Fibroblast of skin of right quadriceps (primary cell): ENCODE results near the gene TCF7L1.
"Not testable (repeated sequence)": the region's sequence is repeated elsewhere in the genome, so short reads cannot be mapped to it uniquely, and the experiment has no call there.

Experiments
- DNase-seq: peaks from one replicate; pipeline ENCODE4 v3.0.0-alpha.2; 2013

TCF7L1 gene

GRCh38 chr2:85132397-85132796 lies 795 bp upstream of the TCF7L1 start:
- DNase-seq: peak; percentile 28

GRCh38 chr2:85133751-85134254 lies 611 bp downstream of the TCF7L1 start:
- DNase-seq: peak; percentile 39

GRCh38 chr2:85134255-85134895 lies 1.2 kb downstream of the TCF7L1 start:
- peak; percentile 35 for DNase-seq

GRCh38 chr2:85134896-85135659 lies 1.9 kb downstream of the TCF7L1 start:
- DNase-seq: no peak

- DNase-seq: no peak
Observed at GRCh38 chr2:85135660-85135914, 2.4 kb downstream of the TCF7L1 start.

GRCh38 chr2:85137156-85137555 lies 4.0 kb downstream of the TCF7L1 start:
- DNase-seq: no peak

GRCh38 chr2:85143463-85144082 lies 10.4 kb downstream of the TCF7L1 start:
- no peak for DNase-seq

GRCh38 chr2:85145116-85145820 lies 12.1 kb downstream of the TCF7L1 start:
- DNase-seq: peak; percentile 12

- DNase-seq: no peak
Observed at GRCh38 chr2:85148190-85148589, 15.0 kb downstream of the TCF7L1 start.

GRCh38 chr2:85151026-85151425 lies 17.8 kb downstream of the TCF7L1 start:
- no peak for DNase-seq

GRCh38 chr2:85152895-85153294 lies 19.7 kb downstream of the TCF7L1 start:
- no peak for DNase-seq

GRCh38 chr2:85154048-85154753 lies 21.0 kb downstream of the TCF7L1 start:
- DNase-seq: no peak

- not testable (repeated sequence) for DNase-seq
Observed at GRCh38 chr2:85155082-85155481, 21.9 kb downstream of the TCF7L1 start.

- peak; percentile 41 for DNase-seq
Observed at GRCh38 chr2:85156153-85156552, 23.0 kb downstream of the TCF7L1 start.

GRCh38 chr2:85156619-85157018 lies 23.4 kb downstream of the TCF7L1 start:
- DNase-seq: no peak

- no peak for DNase-seq
Observed at GRCh38 chr2:85157345-85157744, 24.2 kb downstream of the TCF7L1 start.

GRCh38 chr2:85158559-85159273 lies 25.5 kb downstream of the TCF7L1 start:
- no peak for DNase-seq

- no peak for DNase-seq
Observed at GRCh38 chr2:85159589-85159988, 26.4 kb downstream of the TCF7L1 start.

GRCh38 chr2:85160966-85161960 lies 28.1 kb downstream of the TCF7L1 start:
- peak; percentile 61 for DNase-seq

- DNase-seq: peak; percentile 79
Observed at GRCh38 chr2:85162746-85163301, 29.6 kb downstream of the TCF7L1 start.

GRCh38 chr2:85163675-85164074 lies 30.5 kb downstream of the TCF7L1 start:
- no peak for DNase-seq
